NCI-H69 (cell line): ENCODE data around the gene IFT81.
A peak's percentile ranks its signal among the peaks of the same experiment; 100 is the strongest.
"Not testable (repeated sequence)": the region's sequence is repeated elsewhere in the genome, so short reads cannot be mapped to it uniquely, and the experiment has no call there.

Experiments used
- DNase-seq: peaks from one replicate; lab custom pipeline; 2025; lab: John Stamatoyannopoulos, UW

IFT81 gene, protein sequence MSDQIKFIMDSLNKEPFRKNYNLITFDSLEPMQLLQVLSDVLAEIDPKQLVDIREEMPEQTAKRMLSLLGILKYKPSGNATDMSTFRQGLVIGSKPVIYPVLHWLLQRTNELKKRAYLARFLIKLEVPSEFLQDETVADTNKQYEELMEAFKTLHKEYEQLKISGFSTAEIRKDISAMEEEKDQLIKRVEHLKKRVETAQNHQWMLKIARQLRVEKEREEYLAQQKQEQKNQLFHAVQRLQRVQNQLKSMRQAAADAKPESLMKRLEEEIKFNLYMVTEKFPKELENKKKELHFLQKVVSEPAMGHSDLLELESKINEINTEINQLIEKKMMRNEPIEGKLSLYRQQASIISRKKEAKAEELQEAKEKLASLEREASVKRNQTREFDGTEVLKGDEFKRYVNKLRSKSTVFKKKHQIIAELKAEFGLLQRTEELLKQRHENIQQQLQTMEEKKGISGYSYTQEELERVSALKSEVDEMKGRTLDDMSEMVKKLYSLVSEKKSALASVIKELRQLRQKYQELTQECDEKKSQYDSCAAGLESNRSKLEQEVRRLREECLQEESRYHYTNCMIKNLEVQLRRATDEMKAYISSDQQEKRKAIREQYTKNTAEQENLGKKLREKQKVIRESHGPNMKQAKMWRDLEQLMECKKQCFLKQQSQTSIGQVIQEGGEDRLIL

GRCh38 chr12:110124269-110124995 is at the start of gene IFT81:
Gene IFT81 (plus strand): TSS chr12:110124357. CDS start chr12:110127381, 3,024 bp downstream.
- peak; percentile 98 for DNase-seq

GRCh38 chr12:110075880-110076279 is 48.3 kb upstream of the IFT81 start:
- DNase-seq, result no peak

DNA sequence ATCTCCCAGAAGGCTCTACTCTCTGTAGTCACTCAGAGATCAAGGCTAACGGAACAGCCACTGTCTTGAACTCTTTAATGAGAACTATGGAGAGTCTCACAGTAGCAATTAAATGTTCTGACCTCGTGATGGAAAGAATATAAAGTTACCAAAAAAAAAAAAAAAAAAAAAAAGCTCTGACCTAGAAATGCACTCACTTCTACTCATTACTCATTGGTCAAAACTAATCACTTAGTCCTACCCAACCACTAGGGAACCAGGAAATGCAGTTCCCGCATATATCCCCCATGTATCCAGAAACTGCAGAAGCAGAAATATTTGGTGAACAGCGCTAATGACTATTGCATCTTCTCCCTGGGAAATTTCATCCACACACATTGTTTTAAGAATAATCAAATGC is 46.4 kb upstream of the IFT81 start:
- DNase-seq, result no peak

DNA sequence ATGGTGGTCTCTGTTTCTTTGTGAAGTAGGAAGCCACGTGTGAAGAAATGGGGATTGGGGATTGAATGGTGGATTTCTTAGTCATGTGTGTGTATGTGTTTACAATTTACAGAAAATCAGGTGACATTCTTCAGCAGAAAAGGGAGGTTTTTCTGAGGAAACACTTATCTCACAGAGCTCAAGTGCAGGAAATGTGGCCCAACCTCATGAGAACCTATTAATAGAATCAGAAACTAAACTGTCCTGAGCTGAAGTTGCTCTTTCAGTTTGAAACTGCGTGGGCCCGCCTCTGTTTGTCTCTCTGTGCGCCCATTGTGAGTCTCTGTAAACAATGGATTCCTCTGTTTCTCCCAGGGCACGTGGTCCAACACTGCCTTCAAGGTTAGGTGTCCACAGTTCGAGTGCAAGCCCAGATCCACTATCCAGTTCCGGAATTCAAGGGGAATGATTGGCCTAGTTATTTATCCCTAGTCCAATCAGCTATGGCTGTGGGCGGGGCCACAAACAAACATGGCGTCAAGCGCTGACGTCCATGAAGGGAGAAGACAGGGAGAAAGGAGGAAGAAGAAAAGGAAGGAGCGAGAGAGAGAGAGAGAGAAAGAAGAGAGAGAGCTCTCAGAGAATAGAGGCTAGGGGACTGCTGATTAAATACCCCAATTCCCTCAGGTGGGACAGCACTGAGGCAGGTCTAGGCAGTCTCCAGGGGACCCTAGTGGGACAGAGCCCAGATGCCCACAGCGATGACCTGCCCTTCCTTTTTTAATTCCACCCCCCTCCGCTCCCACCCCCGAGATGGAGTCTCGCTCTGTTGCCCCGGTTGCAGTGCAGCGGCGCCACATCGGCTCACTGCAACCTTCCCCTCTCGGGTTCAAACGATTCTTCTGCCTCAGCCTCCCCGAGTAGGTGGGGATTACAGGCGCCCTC is 44.4 kb upstream of the IFT81 start:
- DNase-seq, result peak; percentile 62

DNA sequence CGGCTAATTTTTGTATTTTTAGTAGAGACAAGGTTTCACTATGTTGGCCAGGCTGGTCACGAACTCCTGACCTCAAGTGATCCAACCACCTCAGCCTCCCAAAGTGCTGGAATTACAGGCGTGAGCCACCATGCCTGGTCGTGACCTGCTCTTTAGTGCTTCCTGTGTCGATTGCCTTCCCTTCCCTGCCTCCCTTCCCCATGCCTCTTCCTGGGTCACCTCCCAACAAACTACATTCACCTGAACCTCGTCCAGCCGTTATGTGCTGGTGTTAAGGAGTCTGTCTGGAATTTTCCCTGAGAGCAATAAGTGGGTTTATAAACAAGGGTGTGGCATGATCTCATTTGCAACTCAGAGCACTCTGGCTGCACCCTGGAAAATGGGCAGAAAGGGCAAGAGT is 43.7 kb upstream of the IFT81 start:
- DNase-seq, result no peak

GRCh38 chr12:110084314-110085015 is 39.7 kb upstream of the IFT81 start:
- no peak for DNase-seq

- not testable (repeated sequence) for DNase-seq
Observed at GRCh38 chr12:110088216-110088615, 35.9 kb upstream of the IFT81 start.

DNA sequence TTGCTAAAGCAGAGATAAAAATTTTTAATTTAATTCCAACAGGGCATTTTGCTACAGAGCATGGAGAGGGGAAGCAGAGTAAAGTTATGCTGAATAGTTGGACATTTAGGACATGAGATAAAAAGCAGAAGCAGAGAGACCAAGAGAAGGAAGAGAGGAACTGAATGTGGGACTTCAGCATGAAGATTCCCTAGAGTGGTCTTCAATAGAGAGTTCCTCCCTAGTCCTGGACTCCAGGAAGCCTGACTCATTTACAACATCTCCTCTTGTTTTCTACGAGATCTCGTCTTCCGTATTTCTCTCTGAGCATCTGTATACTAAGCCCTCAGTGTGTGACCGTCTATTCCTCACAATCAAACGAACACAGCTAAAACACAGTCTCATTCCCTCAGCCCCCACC is 35.2 kb upstream of the IFT81 start:
- DNase-seq, result no peak

- no peak for DNase-seq
Observed at GRCh38 chr12:110090266-110091135, 33.7 kb upstream of the IFT81 start.

DNA sequence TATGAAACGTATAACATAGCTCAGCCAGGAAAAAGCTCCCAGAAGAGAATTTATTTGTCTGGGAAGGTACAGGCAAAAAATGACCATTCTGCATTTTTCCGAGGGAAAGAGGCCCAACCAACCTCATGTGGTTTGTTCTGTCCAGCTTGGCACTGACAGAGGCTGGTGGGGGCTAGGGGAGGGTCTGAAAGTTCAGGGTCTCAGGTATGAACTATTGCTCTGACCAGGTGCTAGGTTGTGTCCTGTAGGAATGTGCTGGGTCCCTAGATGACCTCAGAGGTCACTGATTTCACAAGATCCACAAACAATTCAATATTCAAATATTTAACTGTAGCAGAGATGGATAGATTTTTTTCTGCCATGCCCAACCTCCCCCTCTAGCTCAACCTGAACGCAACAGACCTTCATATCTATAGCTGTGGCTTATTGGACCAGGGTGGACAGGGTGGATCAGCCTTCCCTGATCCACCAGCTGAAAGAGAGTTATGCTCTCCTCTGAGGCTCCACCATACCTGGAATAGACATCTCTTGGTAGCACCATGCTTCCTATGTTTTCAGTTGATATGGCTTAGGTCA is 32.9 kb upstream of the IFT81 start:
- DNase-seq, result no peak

- DNase-seq, result no peak
Observed at GRCh38 chr12:110093631-110094311, 30.4 kb upstream of the IFT81 start.

- peak; percentile 74 for DNase-seq
Observed at GRCh38 chr12:110100315-110100970, 23.7 kb upstream of the IFT81 start.

- DNase-seq, result peak; percentile 90
Observed at GRCh38 chr12:110102255-110102654, 21.9 kb upstream of the IFT81 start.

DNA sequence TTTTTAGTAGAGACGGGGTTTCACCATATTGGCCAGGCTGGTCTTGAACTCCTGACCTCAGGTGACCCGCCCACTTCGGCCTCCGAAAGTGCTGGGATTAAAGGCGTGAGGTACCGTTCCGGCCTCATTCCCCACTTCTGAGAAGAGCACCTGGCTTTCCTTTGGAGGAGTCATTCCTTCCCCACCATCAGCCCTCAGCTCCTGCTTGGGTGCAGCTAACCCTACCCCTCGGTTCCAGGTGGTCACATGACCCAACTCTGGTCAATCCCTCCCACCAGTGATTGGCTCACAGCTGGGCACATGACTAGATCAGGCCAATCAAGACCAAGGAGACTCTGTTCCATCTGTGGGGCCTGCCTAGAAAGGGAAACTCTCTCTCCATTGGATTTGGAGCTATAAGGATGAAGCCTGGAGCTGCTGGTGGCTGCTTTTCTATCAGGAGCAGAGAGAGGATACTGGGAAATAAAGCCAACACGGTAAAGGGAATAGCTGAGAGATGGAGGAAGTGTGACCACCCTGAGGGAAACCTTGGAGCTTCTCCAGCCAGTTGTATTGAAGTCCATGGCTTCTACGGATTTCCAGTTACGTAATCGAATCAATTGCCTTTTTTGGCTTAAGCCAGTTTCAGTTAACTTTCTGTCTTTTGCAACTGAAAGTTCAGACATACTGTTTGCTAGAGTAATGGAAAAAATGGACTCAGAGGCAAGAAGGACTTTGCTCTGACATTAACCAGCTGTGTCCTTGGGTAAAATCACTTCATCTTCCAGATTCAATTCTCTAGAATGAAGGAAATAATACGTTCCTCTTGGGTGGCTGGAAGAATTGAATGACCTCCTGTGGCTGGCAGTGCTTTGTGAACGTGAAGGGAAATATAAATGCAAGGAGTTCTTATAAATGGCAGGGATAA is 19.7 kb upstream of the IFT81 start:
- no peak for DNase-seq

- no peak for DNase-seq
Observed at GRCh38 chr12:110105159-110105558, 19.0 kb upstream of the IFT81 start.

- no peak for DNase-seq
Observed at GRCh38 chr12:110105986-110106385, 18.2 kb upstream of the IFT81 start.
